GM10266 (cell line): ENCODE data around the gene ADCK2.
"Not testable (repeated sequence)": the region's sequence is repeated elsewhere in the genome, so short reads cannot be mapped to it uniquely, and the experiment has no call there.

Source experiments
- DNase-seq: peaks from one replicate; pipeline ENCODE4 v3.0.0; 2012; ENCODE audit errors: extremely low spot score
- TF ChIP-seq, protein P1 (sequence below): IDR thresholded peaks from 2 replicates; pipeline ENCODE4 v1.5.1; 2012; ENCODE audit warnings: mild to moderate bottlenecking, low read depth; ENCODE audit not compliant: control insufficient read depth, insufficient read depth; ENCODE audit errors: missing control alignments

Gene ADCK2

DNA sequence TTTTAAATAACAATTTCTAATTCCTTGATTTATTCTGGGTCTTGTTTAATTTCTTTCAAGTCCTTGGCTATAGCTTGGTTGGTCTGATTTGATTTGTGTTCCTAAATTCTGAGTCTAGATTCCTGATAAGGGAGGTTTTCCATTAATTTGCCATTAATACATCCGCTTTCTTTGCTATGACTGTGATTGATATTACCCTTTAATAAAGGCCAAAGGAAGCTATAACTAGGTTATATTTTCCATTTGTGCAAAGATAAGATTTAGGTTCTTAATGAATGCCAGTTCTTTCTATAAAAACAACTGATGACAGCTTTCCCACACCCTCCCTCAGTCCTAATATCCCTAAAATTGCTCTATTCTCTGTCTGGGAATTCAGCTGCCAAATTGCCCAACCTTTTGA lies 52.0 kb downstream of the ADCK2 start:
- TF ChIP-seq, protein P1, sequence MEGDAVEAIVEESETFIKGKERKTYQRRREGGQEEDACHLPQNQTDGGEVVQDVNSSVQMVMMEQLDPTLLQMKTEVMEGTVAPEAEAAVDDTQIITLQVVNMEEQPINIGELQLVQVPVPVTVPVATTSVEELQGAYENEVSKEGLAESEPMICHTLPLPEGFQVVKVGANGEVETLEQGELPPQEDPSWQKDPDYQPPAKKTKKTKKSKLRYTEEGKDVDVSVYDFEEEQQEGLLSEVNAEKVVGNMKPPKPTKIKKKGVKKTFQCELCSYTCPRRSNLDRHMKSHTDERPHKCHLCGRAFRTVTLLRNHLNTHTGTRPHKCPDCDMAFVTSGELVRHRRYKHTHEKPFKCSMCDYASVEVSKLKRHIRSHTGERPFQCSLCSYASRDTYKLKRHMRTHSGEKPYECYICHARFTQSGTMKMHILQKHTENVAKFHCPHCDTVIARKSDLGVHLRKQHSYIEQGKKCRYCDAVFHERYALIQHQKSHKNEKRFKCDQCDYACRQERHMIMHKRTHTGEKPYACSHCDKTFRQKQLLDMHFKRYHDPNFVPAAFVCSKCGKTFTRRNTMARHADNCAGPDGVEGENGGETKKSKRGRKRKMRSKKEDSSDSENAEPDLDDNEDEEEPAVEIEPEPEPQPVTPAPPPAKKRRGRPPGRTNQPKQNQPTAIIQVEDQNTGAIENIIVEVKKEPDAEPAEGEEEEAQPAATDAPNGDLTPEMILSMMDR: no peak
- no peak for DNase-seq

- TF ChIP-seq, protein P1: peak; percentile 40
- no peak for DNase-seq
These were observed 53.5 kb downstream of the ADCK2 start for GRCh38 chr7:140726281-140726680.

DNA sequence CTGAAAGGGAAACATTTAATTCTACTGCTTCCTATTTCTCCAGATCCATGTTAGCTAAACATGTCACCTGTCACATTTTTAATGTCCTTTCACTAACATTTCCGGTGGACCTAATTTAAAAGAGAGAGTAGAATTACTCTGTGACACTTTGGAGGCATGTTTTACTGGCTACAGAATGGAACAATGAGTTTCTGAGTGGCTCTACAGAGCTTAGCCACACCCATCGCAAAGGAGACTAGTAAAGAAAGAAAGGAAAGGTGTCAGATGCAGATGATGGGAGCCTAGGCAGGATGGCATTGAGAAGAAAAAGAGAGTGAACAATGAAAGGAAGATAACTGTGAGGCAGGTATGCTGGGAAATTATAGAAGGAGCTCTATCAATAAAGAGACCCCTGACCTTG lies 59.7 kb downstream of the ADCK2 start:
- no peak for DNase-seq
- TF ChIP-seq, protein P1: no peak

DNA sequence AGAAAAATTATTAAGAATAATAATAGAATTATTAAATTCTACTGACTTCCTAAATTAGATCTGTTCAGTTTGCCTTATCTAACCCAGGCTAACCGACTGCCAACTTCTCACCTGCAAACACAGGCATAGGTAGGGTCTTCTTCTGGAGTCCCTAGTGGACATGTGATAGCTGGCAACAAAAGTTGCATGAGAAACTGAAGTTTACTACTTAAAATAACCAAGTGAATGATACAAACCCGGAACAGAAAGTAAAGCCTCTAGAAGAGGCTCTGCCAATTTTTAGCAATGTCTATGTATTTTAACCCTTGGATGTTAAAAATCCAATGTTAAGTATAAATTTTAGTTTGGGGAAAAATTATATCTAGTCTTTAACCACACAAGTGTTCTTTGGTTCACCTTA lies 61.4 kb downstream of the ADCK2 start:
- TF ChIP-seq, protein P1: no peak
- DNase-seq: no peak

DNA sequence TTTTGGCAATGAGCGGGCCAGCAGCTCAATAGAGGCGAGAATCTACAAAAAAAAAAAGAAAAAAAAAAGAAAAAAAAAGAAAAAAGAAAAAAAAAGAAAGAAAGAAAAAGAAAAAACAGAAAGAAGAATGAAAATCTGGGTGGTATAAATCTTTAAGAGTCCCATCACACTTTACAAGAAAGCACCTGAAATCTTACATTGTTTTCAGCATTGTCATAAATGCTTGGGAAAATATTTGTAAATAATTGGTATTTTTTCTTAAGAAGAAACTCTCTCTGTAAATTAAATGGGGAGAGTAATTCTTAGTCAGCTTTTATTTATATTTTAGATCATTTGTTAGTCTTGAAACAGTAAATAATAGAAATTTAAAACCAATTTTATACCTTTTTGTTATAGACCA lies 62.0 kb downstream of the ADCK2 start:
- no peak for DNase-seq
- TF ChIP-seq, protein P1: no peak

DNA sequence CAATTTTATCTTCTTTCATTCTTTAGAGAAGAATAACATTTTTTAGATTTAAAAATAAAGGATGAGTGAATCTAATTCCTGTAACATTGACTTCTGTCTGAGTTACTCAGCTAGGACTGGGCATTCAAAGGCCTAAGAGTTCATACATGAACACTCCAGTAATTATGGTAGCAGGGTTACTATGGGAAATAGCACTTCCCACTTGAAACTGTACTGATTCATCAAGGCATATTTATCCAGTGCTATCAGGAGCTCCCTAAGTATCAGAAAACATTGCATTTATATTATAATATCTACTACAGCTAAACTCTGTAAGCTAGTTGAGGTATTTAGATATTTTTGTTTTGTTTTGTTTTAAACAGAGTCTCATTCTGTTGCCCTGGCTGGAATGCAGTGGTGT lies 65.5 kb downstream of the ADCK2 start:
- DNase-seq: no peak

DNA sequence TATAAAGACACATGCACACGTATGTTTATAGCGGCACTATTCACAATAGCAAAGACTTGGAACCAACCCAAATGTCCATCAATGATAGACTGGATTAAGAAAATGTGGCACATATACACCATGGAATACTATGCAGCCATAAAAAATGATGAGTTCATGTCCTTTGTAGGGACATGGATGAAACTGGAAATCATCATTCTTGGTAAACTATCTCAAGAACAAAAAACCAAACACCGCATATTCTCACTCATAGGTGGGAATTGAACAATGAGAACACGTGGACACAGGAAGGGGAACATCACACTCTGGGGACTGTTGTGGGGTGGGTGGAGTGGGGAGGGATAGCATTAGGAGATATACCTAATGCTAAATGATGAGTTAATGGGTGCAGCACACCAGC lies 70.5 kb downstream of the ADCK2 start:
- not testable (repeated sequence) for DNase-seq

More for the DNA sequence above, 65.5 kb downstream of the ADCK2 start:
- TF ChIP-seq, protein P1: no peak

GRCh38 chr7:140744005-140744404 lies 71.3 kb downstream of the ADCK2 start:
- TF ChIP-seq, protein P1: no peak
- no peak for DNase-seq
